Uterus (tissue), 4 donors: ENCODE data around the gene PKNOX2. TPM values are rescaled to one million over a fixed set of nuclear protein-coding genes. Genes with fewer than 3 reads are reported as not detected.

Source experiments
- DNase-seq, 2 donors: peaks; one replicate each; pipeline ENCODE4 v3.0.0-alpha.2; 2019 to 2020
- H3K27ac ChIP-seq, 2 donors: fragments of 200-600 bp; sonication (generic); 1 replicate in 1 of 2; 2 replicates in 1 of 2; pipeline ENCODE4 v1.5.1; 2016 to 2018
- H3K27me3 ChIP-seq, 2 donors: fragments of 200-600 bp; sonication (generic); one replicate each; pipeline ENCODE4 v1.5.1; 2018 to 2019; ENCODE audit warnings: control low read depth in 1 of 2
- H3K36me3 ChIP-seq, 2 donors: fragments of 200-600 bp; sonication (generic); one replicate each; pipeline ENCODE4 v1.5.1; 2019; ENCODE audit warnings: control low read depth in 1 of 2
- H3K4me1 ChIP-seq, 2 donors: fragments of 200-600 bp; sonication (generic); one replicate each; pipeline ENCODE4 v1.5.1; 2018 to 2019; ENCODE audit warnings: control low read depth in 1 of 2
- H3K4me3 ChIP-seq, 2 donors: fragments of 200-600 bp; sonication (generic); 1 replicate in 1 of 2; 2 replicates in 1 of 2; pipeline ENCODE4 v1.5.1; 2018 to 2019; ENCODE audit warnings: mild to moderate bottlenecking in 1 of 2
- H3K9me3 ChIP-seq, 2 donors: fragments of 200-600 bp; sonication (generic); one replicate each; pipeline ENCODE4 v1.5.1; 2019; ENCODE audit warnings: control low read depth in 1 of 2
- CTCF ChIP-seq, 4 experiments: fragments of 200-600 bp in 2 of 4; fragments of 450-650 bp in 2 of 4; sonication (generic) in 2 of 4; IDR thresholded peaks; one replicate each; pipeline ENCODE4 v1.5.1; 2016 to 2019; ENCODE audit warnings: antibody characterized with exemption in 4 of 4, mild to moderate bottlenecking in 2 of 4, moderate library complexity in 1 of 4
- POLR2A ChIP-seq, 2 donors: fragments of 450-650 bp; IDR thresholded peaks; one replicate each; pipeline ENCODE4 v1.6.1; 2016; ENCODE audit warnings: antibody characterized with exemption in 2 of 2, mild to moderate bottlenecking in 1 of 2, moderate library complexity in 1 of 2
- intact Hi-C: fragments of 100-400 bp; cut with DNase I; formaldehyde crosslinking; loops from one replicate; pipeline ENCODE4 v1.15.1; 2023; ENCODE audit warnings: low total_unique reads
- total RNA-seq, 4 donors: library from RNA; depleted of rRNA in 3 of 4; stranded (reverse); fragments of >200 nt in 3 of 4; gene quantifications; one replicate each; pipeline versions ENCODE4 v1.1.0 to v1.2.4, GENCODE V29; 2014 to 2023
- donor health status: DM: yes; HTN: yes; CAD: no.

Gene PKNOX2
- total RNA-seq, 4 donors from 2014 or later, result 0.29 to 22.7 (median 3.3) TPM

GRCh38 chr11:125138966-125139365 is 25.6 kb upstream of the PKNOX2 start:
- intact Hi-C loops, result no loop called here
- Histone ChIP-seq H3K27me3 (peaks cover 0 to 8% of the 10 kb centered on the region in 2 donors), H3K9me3 (no peaks in the 10 kb centered on the region), H3K27ac (no peak overlapping the region), H3K4me3 (no peak overlapping the region), H3K36me3 (no peaks in the 10 kb centered on the region), H3K4me1 (no peaks in the 10 kb centered on the region)
- DNase-seq, result no peak
- TF ChIP-seq POLR2A (IDR thresholded peaks at IDR 0.05) (no peak), CTCF (IDR thresholded peaks at IDR 0.05) (no peak)

- H3K27me3 ChIP-seq, result peaks cover 0 to 8% of the 10 kb centered on the region in 2 donors
- no peak for TF ChIP-seq POLR2A (IDR thresholded peaks at IDR 0.05)
Observed at GRCh38 chr11:125139778-125140177, 24.8 kb upstream of the PKNOX2 start.

GRCh38 chr11:125140233-125140632 is 24.3 kb upstream of the PKNOX2 start:
- Histone ChIP-seq H3K36me3 (no peaks in the 10 kb centered on the region), H3K27ac (no peak overlapping the region), H3K9me3 (no peaks in the 10 kb centered on the region), H3K4me3 (no peak overlapping the region), H3K4me1 (no peaks in the 10 kb centered on the region), H3K27me3 (peaks cover 0 to 8% of the 10 kb centered on the region in 2 donors)
- TF ChIP-seq POLR2A (IDR thresholded peaks at IDR 0.05) (no peak), CTCF (IDR thresholded peaks at IDR 0.05) (no peak)
- intact Hi-C loops, result no loop called here
- DNase-seq, result no peak

More at GRCh38 chr11:125139778-125140177, 24.8 kb upstream of the PKNOX2 start:
- no peaks in the 10 kb centered on the region for H3K36me3 ChIP-seq
- H3K4me1 ChIP-seq, result no peaks in the 10 kb centered on the region
- intact Hi-C loops, result no loop called here
- H3K4me3 ChIP-seq, result no peak overlapping the region
- no peaks in the 10 kb centered on the region for H3K9me3 ChIP-seq
- H3K27ac ChIP-seq, result no peak overlapping the region
- no peak for DNase-seq

- no peaks in the 10 kb centered on the region for H3K36me3 ChIP-seq
- H3K4me3 ChIP-seq, result no peak overlapping the region
- intact Hi-C loops, result no loop called here
- H3K27ac ChIP-seq, result no peak overlapping the region
- TF ChIP-seq CTCF (IDR thresholded peaks at IDR 0.05) (no peak), POLR2A (IDR thresholded peaks at IDR 0.05) (no peak)
- peaks cover 0 to 8% of the 10 kb centered on the region in 2 donors for H3K27me3 ChIP-seq
- no peak for DNase-seq
- no peaks in the 10 kb centered on the region for H3K4me1 ChIP-seq
- H3K9me3 ChIP-seq, result no peaks in the 10 kb centered on the region
Observed at GRCh38 chr11:125141178-125141577, 23.4 kb upstream of the PKNOX2 start.

- Histone ChIP-seq H3K36me3 (no peaks in the 10 kb centered on the region), H3K27me3 (peaks cover 0 to 8% of the 10 kb centered on the region in 2 donors), H3K9me3 (no peaks in the 10 kb centered on the region), H3K4me1 (no peaks in the 10 kb centered on the region), H3K4me3 (no peak overlapping the region), H3K27ac (no peak overlapping the region)
- no peak for DNase-seq
- TF ChIP-seq CTCF (IDR thresholded peaks at IDR 0.05) (peak; percentile 75 to 88 (median 80)), POLR2A (IDR thresholded peaks at IDR 0.05) (no peak)
- intact Hi-C loops, result no loop called here
Observed at GRCh38 chr11:125141686-125142535, 22.6 kb upstream of the PKNOX2 start.
